GM19455 (cell line): ENCODE results near the gene ADGRB2.

ENCODE experiments used
- ATAC-seq: cut with Tn5 transposase; IDR thresholded peaks from one replicate; pipeline ENCODE4 v1.9.1; 2021; ENCODE audit not compliant: unreplicated experiment

ADGRB2 gene

GRCh38 chr1:31704271-31705079 is 59.7 kb downstream of the ADGRB2 start:
- no peak for ATAC-seq

- no peak for ATAC-seq
These were observed 60.5 kb downstream of the ADGRB2 start, which contains the start of gene COL16A1 for GRCh38 chr1:31703431-31704270. Gene COL16A1, minus strand, starts transcription at chr1:31704017. Its CDS starts 1,824 bp downstream, at chr1:31702193.

GRCh38 chr1:31702836-31703404 is 61.2 kb downstream of the ADGRB2 start:
- ATAC-seq, result no peak

GRCh38 chr1:31701091-31701736 is 62.9 kb downstream of the ADGRB2 start:
- ATAC-seq, result no peak

- no peak for ATAC-seq
These were observed 63.6 kb downstream of the ADGRB2 start for GRCh38 chr1:31700468-31701090.

GRCh38 chr1:31699341-31699891 is 64.7 kb downstream of the ADGRB2 start:
- no peak for ATAC-seq

- no peak for ATAC-seq
These were observed 66.7 kb downstream of the ADGRB2 start for GRCh38 chr1:31697369-31697984.

- ATAC-seq, result no peak
These were observed 67.9 kb downstream of the ADGRB2 start for GRCh38 chr1:31696242-31696641.

GRCh38 chr1:31695327-31695726 is 68.8 kb downstream of the ADGRB2 start:
- no peak for ATAC-seq

GRCh38 chr1:31694964-31695313 is 69.2 kb downstream of the ADGRB2 start:
- ATAC-seq, result no peak

GRCh38 chr1:31694069-31694963 is 69.8 kb downstream of the ADGRB2 start:
- ATAC-seq, result no peak

- ATAC-seq, result no peak
These were observed 70.9 kb downstream of the ADGRB2 start for GRCh38 chr1:31693231-31693630.

- ATAC-seq, result no peak
These were observed 72.2 kb downstream of the ADGRB2 start for GRCh38 chr1:31691951-31692350.

GRCh38 chr1:31691446-31691845 is 72.7 kb downstream of the ADGRB2 start:
- no peak for ATAC-seq

GRCh38 chr1:31690921-31691320 is 73.2 kb downstream of the ADGRB2 start:
- no peak for ATAC-seq

GRCh38 chr1:31689854-31690253 is 74.3 kb downstream of the ADGRB2 start:
- no peak for ATAC-seq

- no peak for ATAC-seq
These were observed 74.8 kb downstream of the ADGRB2 start for GRCh38 chr1:31689379-31689778.

GRCh38 chr1:31688233-31688918 is 75.8 kb downstream of the ADGRB2 start:
- no peak for ATAC-seq
